Astrocyte of the cerebellum (primary cell): ENCODE measurements around the gene FLNC.

ENCODE experiments used
- DNase-seq: peaks from one replicate; pipeline ENCODE4 v3.0.0-alpha.2; 2011; ENCODE audit warnings: low read depth
- H3K4me3 ChIP-seq: 2 replicates; pipeline ENCODE4 v1.5.1; 2011; ENCODE audit warnings: mild to moderate bottlenecking, low read depth, low read length, moderate library complexity
- in situ Hi-C: cut with HindIII; loops from 2 replicates; pipeline ENCODE4 v1.10.0; 2017; ENCODE audit warnings: low sequenced_read_pairs
- TF ChIP-seq, protein P1 (sequence below): IDR thresholded peaks from 2 replicates; pipeline ENCODE4 v1.5.1; 2012; ENCODE audit warnings: low read length, low read depth, moderate library complexity, mild to moderate bottlenecking; ENCODE audit errors: missing control alignments

The FLNC gene

GRCh38 chr7:128847721-128848211, 17.6 kb downstream of the FLNC start:
- TF ChIP-seq, protein P1, sequence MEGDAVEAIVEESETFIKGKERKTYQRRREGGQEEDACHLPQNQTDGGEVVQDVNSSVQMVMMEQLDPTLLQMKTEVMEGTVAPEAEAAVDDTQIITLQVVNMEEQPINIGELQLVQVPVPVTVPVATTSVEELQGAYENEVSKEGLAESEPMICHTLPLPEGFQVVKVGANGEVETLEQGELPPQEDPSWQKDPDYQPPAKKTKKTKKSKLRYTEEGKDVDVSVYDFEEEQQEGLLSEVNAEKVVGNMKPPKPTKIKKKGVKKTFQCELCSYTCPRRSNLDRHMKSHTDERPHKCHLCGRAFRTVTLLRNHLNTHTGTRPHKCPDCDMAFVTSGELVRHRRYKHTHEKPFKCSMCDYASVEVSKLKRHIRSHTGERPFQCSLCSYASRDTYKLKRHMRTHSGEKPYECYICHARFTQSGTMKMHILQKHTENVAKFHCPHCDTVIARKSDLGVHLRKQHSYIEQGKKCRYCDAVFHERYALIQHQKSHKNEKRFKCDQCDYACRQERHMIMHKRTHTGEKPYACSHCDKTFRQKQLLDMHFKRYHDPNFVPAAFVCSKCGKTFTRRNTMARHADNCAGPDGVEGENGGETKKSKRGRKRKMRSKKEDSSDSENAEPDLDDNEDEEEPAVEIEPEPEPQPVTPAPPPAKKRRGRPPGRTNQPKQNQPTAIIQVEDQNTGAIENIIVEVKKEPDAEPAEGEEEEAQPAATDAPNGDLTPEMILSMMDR = no peak
- no peak overlapping the region for H3K4me3 ChIP-seq
- in situ Hi-C loops = no loop called here
- no peak for DNase-seq

- H3K4me3 ChIP-seq = no peak overlapping the region
- no peak for DNase-seq
- in situ Hi-C loops = no loop called here
- TF ChIP-seq, protein P1 = no peak
Measured at GRCh38 chr7:128848289-128849155, 18.3 kb downstream of the FLNC start.

GRCh38 chr7:128849156-128849515, 18.9 kb downstream of the FLNC start:
- H3K4me3 ChIP-seq = no peak overlapping the region
- in situ Hi-C loops = no loop called here
- TF ChIP-seq, protein P1 = no peak
- DNase-seq = no peak

- TF ChIP-seq, protein P1 = no peak
- H3K4me3 ChIP-seq = no peak overlapping the region
- DNase-seq = no peak
- in situ Hi-C loops = no loop called here
Measured at GRCh38 chr7:128849804-128850490, 19.7 kb downstream of the FLNC start.

- H3K4me3 ChIP-seq = no peak overlapping the region
- TF ChIP-seq, protein P1 = no peak
- in situ Hi-C loops = no loop called here
- no peak for DNase-seq
Measured at GRCh38 chr7:128852537-128853254, 22.5 kb downstream of the FLNC start.

GRCh38 chr7:128853799-128854198, 23.6 kb downstream of the FLNC start:
- DNase-seq = no peak
- in situ Hi-C loops = no loop called here
- no peak overlapping the region for H3K4me3 ChIP-seq
- TF ChIP-seq, protein P1 = no peak
